ENCODE results near the gene L3MBTL3. TPM values are rescaled to one million over a fixed set of nuclear protein-coding genes. Genes with fewer than 3 reads are reported as not detected.

The L3MBTL3 gene
- total RNA-seq, 4 donors from 2014 or later = 3.1 to 6.7 (median 3.6) TPM

DNA sequence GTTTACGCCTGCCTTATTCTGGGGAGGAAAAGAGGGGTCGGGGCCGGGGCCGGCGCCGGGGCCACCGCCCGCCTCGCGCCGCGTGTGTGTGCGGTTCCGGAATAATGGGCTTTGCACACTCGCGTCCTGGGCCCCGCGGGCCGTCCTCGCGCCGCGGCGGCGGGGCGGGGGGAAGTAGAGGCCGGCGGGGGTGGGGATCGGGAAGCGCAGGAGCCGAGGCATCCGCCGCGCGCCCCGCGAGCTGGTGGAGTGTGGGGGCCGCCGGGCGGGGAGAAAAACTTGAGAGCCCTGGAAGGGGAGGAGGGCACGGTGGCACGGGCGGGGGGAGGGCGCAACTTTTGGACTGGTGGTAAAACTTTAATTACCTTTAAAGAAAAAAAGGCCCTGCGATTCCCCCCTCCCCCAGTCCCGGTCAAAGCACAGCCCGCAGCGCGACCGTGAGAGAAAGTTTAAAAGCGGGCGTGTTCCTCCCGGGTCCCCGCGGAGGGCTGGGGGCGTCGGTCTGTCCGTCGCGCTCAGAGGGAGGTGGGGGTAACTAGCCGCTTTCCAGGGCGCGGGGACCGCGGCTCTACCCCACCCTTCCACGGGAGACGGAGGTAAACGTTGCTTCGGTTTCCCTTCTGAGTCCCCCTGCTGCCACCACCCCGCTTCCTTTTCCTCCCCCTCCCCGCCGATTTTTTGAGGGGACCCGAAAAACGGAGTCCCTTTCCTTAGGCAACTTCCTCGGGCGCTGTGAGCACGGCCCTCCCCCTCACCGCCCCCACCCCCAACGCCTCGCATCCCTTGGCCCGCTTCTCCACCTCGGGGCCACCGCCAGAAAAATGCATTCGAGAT, 1.9 kb downstream of the L3MBTL3 start:
- Histone ChIP-seq H3K27me3 (no peaks in the 10 kb centered on the region), H3K4me1 (peaks cover 0 to 10% (median 7%) of the 10 kb centered on the region in 4 donors), H3K36me3 (no peaks in the 10 kb centered on the region), H3K4me3 (peak overlapping the region; percentile 68 to 93 (median 84)), H3K27ac (replicated peaks in 1 of 4) (peak overlapping the region; percentile 77 to 83 (median 80)), H3K9me3 (no peaks in the 10 kb centered on the region)
- TF ChIP-seq POLR2A (IDR thresholded peaks at IDR 0.05; ENCODE audit: low read depth) (no peak), EP300 (IDR thresholded peaks at IDR 0.05) (no peak), CTCF (IDR thresholded peaks at IDR 0.05) (no peak), POLR2AphosphoS5 (IDR thresholded peaks at IDR 0.05) (no peak)
- DNase-seq (ENCODE audit: extremely low spot score) = no peak
- intact Hi-C loops (cut with DNase I) = loop anchor here (2.0 kb wide), 1 partner anchor 421 kb away; no protein-coding TSS in a partner anchor
- 0% methylated on average over 54 of the region's 84 CpGs for WGBS

- WGBS = 8% methylated on average over 29 of the region's 29 CpGs
- peak overlapping the region; percentile 77 to 83 (median 80) for H3K27ac ChIP-seq (replicated peaks in 1 of 4)
- H3K9me3 ChIP-seq = no peaks in the 10 kb centered on the region
- intact Hi-C loops (cut with DNase I) = loop anchor here (2.0 kb wide), 1 partner anchor 422 kb away; no protein-coding TSS in a partner anchor
- peaks cover 0 to 10% (median 7%) of the 10 kb centered on the region in 4 donors for H3K4me1 ChIP-seq
- no peaks in the 10 kb centered on the region for H3K27me3 ChIP-seq
- TF ChIP-seq CTCF (IDR thresholded peaks at IDR 0.05) (peak; percentile 74 to 83 (median 82)), EP300 (IDR thresholded peaks at IDR 0.05) (no peak), POLR2AphosphoS5 (IDR thresholded peaks at IDR 0.05) (peak; percentile 38 to 45)
- no peaks in the 10 kb centered on the region for H3K36me3 ChIP-seq
- H3K4me3 ChIP-seq = peak overlapping the region; percentile 68 to 93 (median 84)
- peak; percentile 93 for DNase-seq (ENCODE audit: extremely low spot score)
Measured at GRCh38 chr6:130020907-130021629, 2.7 kb downstream of the L3MBTL3 start.

DNA sequence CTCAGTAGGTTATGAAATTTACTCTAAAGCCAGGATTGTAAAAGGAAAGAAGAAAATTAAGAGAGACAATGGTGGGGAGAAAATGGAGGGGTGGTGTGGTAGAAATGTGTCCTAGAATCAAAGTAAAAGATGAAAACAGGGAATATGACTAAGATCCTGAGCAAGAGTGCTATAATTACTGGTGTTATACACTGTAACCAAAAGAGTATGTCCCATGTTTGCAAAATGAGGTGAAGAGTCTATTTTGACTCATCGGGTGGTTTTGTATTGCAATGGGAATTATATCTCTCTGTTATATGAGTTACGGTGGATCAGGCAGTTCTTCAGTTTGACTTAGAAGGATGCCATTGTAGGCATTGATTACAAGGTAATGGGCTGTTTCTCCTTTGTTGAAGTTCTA, 8.5 kb downstream of the L3MBTL3 start:
- H3K27ac ChIP-seq (replicated peaks in 1 of 4) = no peak overlapping the region
- no peaks in the 10 kb centered on the region for H3K4me1 ChIP-seq
- H3K27me3 ChIP-seq = no peaks in the 10 kb centered on the region
- DNase-seq (ENCODE audit: extremely low spot score) = no peak
- WGBS = 93% methylated on average over 2 of the region's 2 CpGs
- no peak for TF ChIP-seq EP300 (IDR thresholded peaks at IDR 0.05)
- no peak for TF ChIP-seq POLR2A (IDR thresholded peaks at IDR 0.05; ENCODE audit: low read depth)
- TF ChIP-seq CTCF (IDR thresholded peaks at IDR 0.05) = no peak
- TF ChIP-seq POLR2AphosphoS5 (IDR thresholded peaks at IDR 0.05) = no peak
- intact Hi-C loops (cut with DNase I) = no loop called here
- no peaks in the 10 kb centered on the region for H3K36me3 ChIP-seq
- H3K9me3 ChIP-seq = no peaks in the 10 kb centered on the region
- H3K4me3 ChIP-seq = no peak overlapping the region

GRCh38 chr6:130027948-130028347, 9.6 kb downstream of the L3MBTL3 start:
- Histone ChIP-seq H3K27me3 (no peaks in the 10 kb centered on the region), H3K4me1 (no peaks in the 10 kb centered on the region), H3K4me3 (no peak overlapping the region), H3K27ac (replicated peaks in 1 of 4) (no peak overlapping the region), H3K9me3 (no peaks in the 10 kb centered on the region), H3K36me3 (no peaks in the 10 kb centered on the region)
- intact Hi-C loops (cut with DNase I) = no loop called here
- WGBS = 70% methylated on average over 1 of the region's 1 CpG
- no peak for DNase-seq (ENCODE audit: extremely low spot score)
- no peak for TF ChIP-seq CTCF (IDR thresholded peaks at IDR 0.05)
- no peak for TF ChIP-seq EP300 (IDR thresholded peaks at IDR 0.05)
- no peak for TF ChIP-seq POLR2A (IDR thresholded peaks at IDR 0.05; ENCODE audit: low read depth)
- no peak for TF ChIP-seq POLR2AphosphoS5 (IDR thresholded peaks at IDR 0.05)

All from esophagus muscularis mucosa (tissue), 4 donors.